Measurements from ENCODE around the gene SLCO2B1.
"Not testable (repeated sequence)": the region's sequence is repeated elsewhere in the genome, so short reads cannot be mapped to it uniquely, and the experiment has no call there.

SLCO2B1 gene

GRCh38 chr11:75150879-75151278, at the start of gene SLCO2B1:
Gene SLCO2B1 (plus strand): TSS chr11:75151107. CDS start chr11:75151382, 275 bp downstream.
- H3K4me3 Mint-ChIP-seq, result no peak within 1 kb of the TSS
- H3K27me3 Mint-ChIP-seq, result no peaks in the 10 kb centered on the region
- H3K4me1 Mint-ChIP-seq (ENCODE audit: low read depth), result no peaks in the 10 kb centered on the region
- no peaks in the 10 kb centered on the region for H3K36me3 Mint-ChIP-seq
- no peaks in the 10 kb centered on the region for H3K9me3 Mint-ChIP-seq (ENCODE audit: low read depth)
- no peak within 1 kb of the TSS for H3K27ac Mint-ChIP-seq

DNA sequence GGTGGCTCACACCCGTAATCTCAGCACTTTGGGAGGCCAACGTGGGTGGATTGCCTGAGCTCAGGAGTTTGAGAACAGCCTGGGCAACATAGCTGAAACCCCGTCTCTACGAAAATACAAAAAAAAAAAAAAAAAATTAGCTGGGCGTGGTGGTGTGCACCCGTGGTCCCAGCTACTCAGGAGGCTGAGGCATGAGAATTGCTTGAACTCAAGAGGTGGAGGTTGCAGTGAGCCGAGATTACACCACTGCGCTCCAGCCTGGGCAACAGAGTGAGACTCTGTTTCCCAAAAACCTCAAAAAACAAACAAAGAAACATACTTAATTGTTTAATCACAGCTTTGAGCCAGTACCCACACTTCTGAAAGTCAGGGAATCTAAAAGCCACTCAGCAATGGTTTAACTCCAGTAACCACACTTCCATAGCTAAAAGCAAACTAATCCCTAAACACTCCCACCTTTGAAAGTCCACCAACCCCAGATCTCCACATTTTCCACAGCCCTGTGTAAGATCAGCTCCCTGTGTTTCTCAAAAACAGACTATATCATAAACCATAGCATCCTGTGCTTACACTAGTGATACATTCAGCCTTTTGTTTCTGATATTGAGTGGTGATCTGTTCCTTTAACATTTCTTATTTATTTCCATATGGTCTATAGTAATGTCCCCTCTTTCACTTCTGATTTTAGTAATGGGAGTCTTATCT, 49.3 kb upstream of the SLCO2B1 start:
- Mint-ChIP-seq H3K4me1 (ENCODE audit: low read depth) (peaks cover 7% of the 10 kb centered on the region), H3K36me3 (no peaks in the 10 kb centered on the region), H3K27me3 (peaks cover 13% of the 10 kb centered on the region), H3K9me3 (ENCODE audit: low read depth) (no peaks in the 10 kb centered on the region), H3K4me3 (no peak overlapping the region), H3K27ac (no peak overlapping the region)

DNA sequence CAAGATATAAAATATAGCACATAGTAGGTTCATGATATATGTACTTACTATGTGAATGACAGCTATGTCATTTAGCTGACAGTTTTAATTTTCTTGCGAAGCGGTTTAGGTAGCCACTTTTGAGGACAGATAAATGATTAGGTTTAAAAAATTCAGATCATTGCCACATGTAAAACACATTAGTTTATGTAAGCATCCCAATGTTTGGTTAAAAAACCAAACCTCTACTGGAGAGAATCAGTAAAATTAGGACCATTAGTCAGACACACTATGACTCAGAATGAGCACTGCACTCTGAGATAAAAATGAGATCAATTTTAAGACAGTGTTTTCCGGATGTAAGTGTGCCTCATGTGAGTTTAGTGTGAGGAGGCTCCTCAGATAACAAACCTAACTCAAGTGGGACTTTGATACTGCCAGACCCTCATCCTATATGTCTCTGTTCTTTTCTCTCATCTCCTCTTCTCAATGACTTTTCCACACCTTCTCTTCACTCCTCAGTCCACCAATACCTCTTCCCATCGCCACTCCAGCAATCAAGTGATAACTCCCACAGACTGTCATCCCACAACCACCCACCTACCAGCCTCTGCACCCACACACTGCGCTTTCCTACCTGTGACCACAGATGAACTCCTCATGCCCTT, 47.4 kb upstream of the SLCO2B1 start:
- Mint-ChIP-seq H3K4me1 (ENCODE audit: low read depth) (peaks cover 7% of the 10 kb centered on the region), H3K9me3 (ENCODE audit: low read depth) (no peaks in the 10 kb centered on the region), H3K27me3 (peaks cover 12% of the 10 kb centered on the region), H3K36me3 (no peaks in the 10 kb centered on the region), H3K4me3 (no peak overlapping the region), H3K27ac (no peak overlapping the region)

DNA sequence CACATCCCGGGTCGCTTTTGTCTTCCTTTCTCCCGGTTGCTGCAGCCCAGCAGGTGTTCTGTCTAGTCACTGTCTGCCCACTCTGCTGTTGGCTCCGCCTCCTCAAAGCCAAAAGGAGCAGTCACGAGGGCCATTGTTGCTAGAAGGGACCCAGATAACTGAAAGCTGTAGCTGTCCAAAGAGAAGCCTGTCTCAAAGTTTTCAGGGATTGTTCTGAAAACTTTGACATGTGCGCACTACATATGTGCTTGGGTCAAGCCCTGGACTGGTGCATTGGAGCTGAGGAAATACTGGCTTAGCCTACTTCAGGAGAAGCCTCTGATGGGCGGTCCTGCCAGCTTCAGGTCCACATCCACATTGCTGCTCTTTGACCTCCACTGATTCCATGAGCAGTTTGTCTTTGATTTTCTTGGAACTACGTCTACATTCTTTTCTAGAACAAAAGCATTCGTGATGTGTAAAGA, 45.4 kb upstream of the SLCO2B1 start:
- H3K36me3 Mint-ChIP-seq, result no peaks in the 10 kb centered on the region
- peaks cover 10% of the 10 kb centered on the region for H3K27me3 Mint-ChIP-seq
- H3K27ac Mint-ChIP-seq, result no peak overlapping the region
- H3K9me3 Mint-ChIP-seq (ENCODE audit: low read depth), result no peaks in the 10 kb centered on the region
- H3K4me3 Mint-ChIP-seq, result no peak overlapping the region
- peaks cover 7% of the 10 kb centered on the region for H3K4me1 Mint-ChIP-seq (ENCODE audit: low read depth)

DNA sequence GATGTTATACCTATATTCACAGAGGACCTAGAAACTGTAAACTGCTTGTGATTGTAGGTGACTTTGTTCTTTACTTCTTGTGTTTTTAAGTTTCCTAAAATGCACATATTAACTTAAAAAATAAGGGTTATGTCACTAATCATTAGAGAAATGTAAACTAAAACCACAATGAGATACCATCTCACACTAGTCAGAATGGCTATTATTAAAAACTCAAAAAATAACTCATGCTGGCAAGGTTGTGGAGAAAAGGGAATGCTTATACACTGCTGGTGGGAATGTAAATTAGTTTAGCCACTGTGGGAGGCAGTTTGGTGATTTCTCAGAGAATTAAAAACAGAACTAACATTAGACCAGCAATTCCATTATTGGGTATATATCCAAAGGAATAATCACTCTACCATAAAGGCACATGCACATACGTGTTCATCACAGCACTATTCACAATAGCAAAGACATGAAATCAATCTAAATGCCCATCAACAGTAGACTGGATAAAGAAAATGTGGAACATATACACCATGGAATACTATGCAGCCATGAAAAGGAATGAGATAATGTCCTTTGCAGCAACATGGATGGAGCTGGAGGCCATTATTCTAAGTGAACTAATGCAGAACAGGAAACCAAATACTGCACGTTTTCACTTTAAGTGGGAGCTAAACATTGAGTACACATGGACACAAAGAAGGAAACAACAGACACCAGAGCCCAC, 44.8 kb upstream of the SLCO2B1 start:
- H3K27me3 Mint-ChIP-seq, result peaks cover 12% of the 10 kb centered on the region
- H3K4me3 Mint-ChIP-seq; H3K36me3 Mint-ChIP-seq; H3K4me1 Mint-ChIP-seq (ENCODE audit: low read depth); H3K27ac Mint-ChIP-seq; H3K9me3 Mint-ChIP-seq (ENCODE audit: low read depth): not testable (repeated sequence)

GRCh38 chr11:75107187-75107586, 43.7 kb upstream of the SLCO2B1 start:
- no peak overlapping the region for H3K27ac Mint-ChIP-seq
- H3K4me1 Mint-ChIP-seq (ENCODE audit: low read depth), result peaks cover 6% of the 10 kb centered on the region
- peaks cover 5% of the 10 kb centered on the region for H3K36me3 Mint-ChIP-seq
- no peak overlapping the region for H3K4me3 Mint-ChIP-seq
- peaks cover 7% of the 10 kb centered on the region for H3K9me3 Mint-ChIP-seq (ENCODE audit: low read depth)
- peaks cover 9% of the 10 kb centered on the region for H3K27me3 Mint-ChIP-seq

DNA sequence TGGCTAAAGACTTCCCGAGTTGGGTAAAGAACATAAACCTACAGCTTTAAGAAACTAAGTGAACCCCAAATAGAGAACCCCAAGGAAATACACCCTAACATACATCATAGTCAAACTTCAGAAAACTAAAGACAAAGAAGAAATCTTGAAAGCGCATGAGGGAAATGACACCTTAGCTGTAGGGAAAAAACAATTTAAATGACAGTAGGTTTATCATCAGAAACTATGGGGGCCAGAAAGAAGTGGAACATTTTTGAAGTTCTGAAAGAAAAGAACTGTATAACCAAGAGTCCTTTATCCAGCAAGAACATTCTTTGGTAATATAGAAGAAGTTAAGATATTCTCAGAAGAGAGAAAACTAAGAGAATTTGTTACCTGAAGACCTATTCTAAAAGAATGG, 38.7 kb upstream of the SLCO2B1 start:
- H3K4me3 Mint-ChIP-seq, result no peak overlapping the region
- H3K9me3 Mint-ChIP-seq (ENCODE audit: low read depth), result peaks cover 23% of the 10 kb centered on the region
- peaks cover 10% of the 10 kb centered on the region for H3K27me3 Mint-ChIP-seq
- H3K36me3 Mint-ChIP-seq, result peaks cover 12% of the 10 kb centered on the region
- no peak overlapping the region for H3K27ac Mint-ChIP-seq
- H3K4me1 Mint-ChIP-seq (ENCODE audit: low read depth), result no peaks in the 10 kb centered on the region

- H3K27ac Mint-ChIP-seq, result no peak overlapping the region
- H3K27me3 Mint-ChIP-seq, result peaks cover 10% of the 10 kb centered on the region
- no peaks in the 10 kb centered on the region for H3K4me1 Mint-ChIP-seq (ENCODE audit: low read depth)
- H3K36me3 Mint-ChIP-seq, result peaks cover 12% of the 10 kb centered on the region
- H3K9me3 Mint-ChIP-seq (ENCODE audit: low read depth), result peaks cover 23% of the 10 kb centered on the region
- H3K4me3 Mint-ChIP-seq, result no peak overlapping the region
Measured at GRCh38 chr11:75113030-75113429, 37.9 kb upstream of the SLCO2B1 start.

GRCh38 chr11:75114465-75114864, 36.4 kb upstream of the SLCO2B1 start:
- no peaks in the 10 kb centered on the region for H3K4me1 Mint-ChIP-seq (ENCODE audit: low read depth)
- H3K27ac Mint-ChIP-seq, result no peak overlapping the region
- H3K4me3 Mint-ChIP-seq, result no peak overlapping the region
- H3K27me3 Mint-ChIP-seq, result peaks cover 10% of the 10 kb centered on the region
- peaks cover 12% of the 10 kb centered on the region for H3K36me3 Mint-ChIP-seq
- H3K9me3 Mint-ChIP-seq (ENCODE audit: low read depth), result peaks cover 23% of the 10 kb centered on the region

GRCh38 chr11:75118577-75118976, 32.3 kb upstream of the SLCO2B1 start:
- Mint-ChIP-seq H3K4me1 (ENCODE audit: low read depth) (no peaks in the 10 kb centered on the region), H3K27me3 (peaks cover 18% of the 10 kb centered on the region), H3K27ac (no peak overlapping the region), H3K4me3 (no peak overlapping the region), H3K9me3 (ENCODE audit: low read depth) (peaks cover 8% of the 10 kb centered on the region), H3K36me3 (peaks cover 9% of the 10 kb centered on the region)

- no peak overlapping the region for H3K27ac Mint-ChIP-seq
- peaks cover 17% of the 10 kb centered on the region for H3K27me3 Mint-ChIP-seq
- H3K4me1 Mint-ChIP-seq (ENCODE audit: low read depth), result no peaks in the 10 kb centered on the region
- H3K9me3 Mint-ChIP-seq (ENCODE audit: low read depth), result no peaks in the 10 kb centered on the region
- H3K36me3 Mint-ChIP-seq, result no peaks in the 10 kb centered on the region
- no peak overlapping the region for H3K4me3 Mint-ChIP-seq
Measured at GRCh38 chr11:75126564-75126963, 24.3 kb upstream of the SLCO2B1 start.

DNA sequence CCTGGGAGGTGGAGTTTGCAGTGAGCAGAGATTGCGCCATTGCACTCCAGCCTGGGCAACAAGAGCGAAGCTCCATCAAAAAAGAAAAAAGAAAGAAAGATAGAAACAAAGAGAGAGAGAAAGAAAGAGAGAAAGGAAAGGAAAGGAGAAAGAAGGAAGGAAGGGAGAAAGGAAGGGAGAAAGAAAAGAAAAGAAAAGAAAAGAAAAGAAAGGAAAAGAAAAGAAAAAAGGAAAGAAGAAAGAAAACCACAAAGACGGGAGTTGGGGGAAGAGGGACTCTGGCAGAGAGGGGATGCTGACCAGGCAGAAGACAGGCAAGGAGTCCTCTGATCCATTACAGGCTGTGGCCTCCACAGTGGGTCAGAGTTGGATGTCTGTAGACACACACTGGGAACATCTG, 18.8 kb upstream of the SLCO2B1 start:
- H3K27ac Mint-ChIP-seq, result no peak overlapping the region
- no peak overlapping the region for H3K4me3 Mint-ChIP-seq

DNA sequence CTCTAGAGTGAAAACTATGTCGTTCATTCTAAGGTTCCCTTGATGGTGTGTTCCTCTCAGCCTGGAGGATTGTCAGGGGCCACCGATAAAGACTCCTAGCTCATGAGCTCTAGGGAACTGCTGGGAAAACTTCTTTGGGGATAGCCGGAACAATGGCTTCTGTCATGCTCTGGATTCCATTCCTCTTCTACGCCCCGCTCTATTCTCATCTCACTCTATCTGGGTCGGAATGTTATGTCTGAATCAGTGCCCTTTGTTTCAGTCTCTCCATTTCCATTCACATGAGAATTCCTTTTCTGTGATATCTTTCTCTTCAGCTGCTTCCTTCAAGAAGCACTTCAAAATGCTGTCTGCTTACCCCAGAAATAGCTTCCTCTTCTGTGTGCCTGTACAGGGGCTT, 16.9 kb upstream of the SLCO2B1 start:
- Mint-ChIP-seq H3K9me3 (ENCODE audit: low read depth) (no peaks in the 10 kb centered on the region), H3K27me3 (peaks cover 14% of the 10 kb centered on the region), H3K36me3 (no peaks in the 10 kb centered on the region), H3K27ac (no peak overlapping the region), H3K4me3 (no peak overlapping the region), H3K4me1 (ENCODE audit: low read depth) (no peaks in the 10 kb centered on the region)

More for the DNA sequence above, 18.8 kb upstream of the SLCO2B1 start:
- Mint-ChIP-seq H3K4me1 (ENCODE audit: low read depth) (no peaks in the 10 kb centered on the region), H3K27me3 (peaks cover 17% of the 10 kb centered on the region), H3K9me3 (ENCODE audit: low read depth) (no peaks in the 10 kb centered on the region), H3K36me3 (no peaks in the 10 kb centered on the region)

DNA sequence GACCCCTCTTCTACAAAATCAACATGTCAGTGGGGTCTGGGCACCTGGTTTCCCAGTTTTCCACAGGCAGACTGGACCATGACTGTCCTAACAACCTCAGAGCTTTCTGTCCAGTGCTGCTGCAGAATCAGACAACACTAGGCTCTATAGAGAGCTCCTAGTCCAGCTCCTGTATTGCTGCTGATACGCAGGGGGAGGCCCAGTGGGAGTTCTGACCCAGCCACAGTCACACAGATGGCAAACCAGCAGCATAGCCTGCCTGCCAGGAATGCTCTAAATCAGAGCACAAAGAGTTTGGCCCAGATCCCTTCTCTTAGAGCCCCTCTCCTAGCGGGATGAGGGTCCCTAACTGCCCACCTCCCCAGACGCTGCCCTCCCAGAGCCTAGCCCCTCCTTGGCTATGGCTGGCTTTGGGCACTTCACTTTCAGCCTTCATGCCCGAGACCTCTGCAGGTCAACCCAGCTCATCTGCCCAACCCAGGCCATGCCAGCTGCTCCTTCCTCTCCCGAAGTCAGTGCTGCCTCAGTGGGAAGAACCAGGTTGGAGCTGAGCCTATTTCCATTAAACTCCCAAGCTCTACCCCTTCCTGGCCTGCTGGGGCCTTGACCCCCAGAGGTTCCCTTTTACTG, 15.8 kb upstream of the SLCO2B1 start:
- Mint-ChIP-seq H3K4me3 (no peak overlapping the region), H3K27ac (no peak overlapping the region), H3K36me3 (no peaks in the 10 kb centered on the region), H3K4me1 (ENCODE audit: low read depth) (no peaks in the 10 kb centered on the region), H3K27me3 (peaks cover 9% of the 10 kb centered on the region), H3K9me3 (ENCODE audit: low read depth) (no peaks in the 10 kb centered on the region)

- peaks cover 9% of the 10 kb centered on the region for H3K27me3 Mint-ChIP-seq
Measured at GRCh38 chr11:75135651-75136050, 15.3 kb upstream of the SLCO2B1 start.

More at GRCh38 chr11:75135651-75136050, 15.3 kb upstream of the SLCO2B1 start:
- Mint-ChIP-seq H3K4me3 (no peak overlapping the region), H3K9me3 (ENCODE audit: low read depth) (no peaks in the 10 kb centered on the region), H3K27ac (no peak overlapping the region), H3K36me3 (no peaks in the 10 kb centered on the region), H3K4me1 (ENCODE audit: low read depth) (peaks cover 4% of the 10 kb centered on the region)

Data from activated naive CD8-positive, alpha-beta T cell (primary cell).